Smooth muscle cell (in vitro differentiated cells): ENCODE results near the gene PACSIN1. TPM values are rescaled to one million over a fixed set of nuclear protein-coding genes. Genes with fewer than 3 reads are reported as not detected.

ENCODE experiments used
- DNase-seq: peaks from one replicate; lab custom pipeline; 2025; ENCODE audit not compliant: unreplicated experiment; lab: John Stamatoyannopoulos, UW
- H2AFZ ChIP-seq: fragments of 200-600 bp; sonication (generic); 2 replicates; pipeline ENCODE4 v1.6.0; 2016; ENCODE audit warnings: antibody characterized with exemption, low read depth, mild to moderate bottlenecking
- H3F3A ChIP-seq: fragments of 200-600 bp; sonication (generic); 2 replicates; pipeline ENCODE4 v1.6.0; 2017; ENCODE audit warnings: antibody characterized with exemption, low read depth
- H3K27ac ChIP-seq: fragments of 200-600 bp; sonication (generic); 2 replicates; pipeline ENCODE4 v1.5.1; 2016; ENCODE audit warnings: low read depth, mild to moderate bottlenecking
- H3K27me3 ChIP-seq: fragments of 200-600 bp; sonication (generic); 2 replicates; pipeline ENCODE4 v1.6.1; 2016; ENCODE audit warnings: low read depth, mild to moderate bottlenecking
- H3K36me3 ChIP-seq: fragments of 200-600 bp; sonication (generic); 2 replicates; pipeline ENCODE4 v1.5.1; 2016; ENCODE audit warnings: low read depth
- H3K4me1 ChIP-seq: fragments of 200-600 bp; sonication (generic); 2 replicates; pipeline ENCODE4 v1.5.1; 2016; ENCODE audit warnings: low read depth
- H3K4me2 ChIP-seq: fragments of 200-600 bp; sonication (generic); 2 replicates; pipeline ENCODE4 v1.6.0; 2016; ENCODE audit warnings: mild to moderate bottlenecking
- H3K4me3 ChIP-seq: fragments of 200-600 bp; sonication (generic); 2 replicates; pipeline ENCODE4 v1.5.1; 2016; ENCODE audit warnings: mild to moderate bottlenecking
- H3K79me2 ChIP-seq: fragments of 200-600 bp; sonication (generic); 2 replicates; pipeline ENCODE4 v1.6.0; 2016; ENCODE audit warnings: low read depth, mild to moderate bottlenecking
- H3K9ac ChIP-seq: fragments of 200-600 bp; sonication (generic); 2 replicates; pipeline ENCODE4 v1.6.0; 2016; ENCODE audit warnings: low read depth
- H3K9me3 ChIP-seq: fragments of 200-600 bp; sonication (generic); replicated peaks from 2 replicates; pipeline ENCODE4 v1.5.1; 2016; ENCODE audit warnings: low read depth
- H4K20me1 ChIP-seq: fragments of 200-600 bp; sonication (generic); 2 replicates; pipeline ENCODE4 v1.6.0; 2016; ENCODE audit warnings: low read depth
- WGBS: methylation state at CpG from one replicate; pipeline ENCODE4 v1.1.7; 2016; ENCODE audit warnings: low lambda C conversion rate; 5-methylcytosine and 5-hydroxymethylcytosine counted together
- polyA plus RNA-seq: library from polyadenylated mRNA; unstranded; fragments of >200 nt; fragmentation: Nextera tagmentation; extraction: Ambion mirVana; gene quantifications from 2 replicates; pipeline ENCODE4 v1.2.1, GENCODE V29; 2016
- total RNA-seq: library from RNA; depleted of rRNA; stranded (reverse); fragments of >200 nt; gene quantifications from 2 replicates; pipeline ENCODE4 v1.2.3, GENCODE V29; 2014
- TF ChIP-seq, protein P1 (sequence below): fragments of 200-600 bp; sonication (generic); IDR thresholded peaks from 2 replicates; pipeline ENCODE4 v1.5.1; 2017; ENCODE audit warnings: borderline replicate concordance, mild to moderate bottlenecking, antibody characterized with exemption; ENCODE audit not compliant: insufficient read depth, poor library complexity, severe bottlenecking

Gene PACSIN1
- total and polyA plus RNA-seq, 2 experiments from 2014 or later = not detected

DNA sequence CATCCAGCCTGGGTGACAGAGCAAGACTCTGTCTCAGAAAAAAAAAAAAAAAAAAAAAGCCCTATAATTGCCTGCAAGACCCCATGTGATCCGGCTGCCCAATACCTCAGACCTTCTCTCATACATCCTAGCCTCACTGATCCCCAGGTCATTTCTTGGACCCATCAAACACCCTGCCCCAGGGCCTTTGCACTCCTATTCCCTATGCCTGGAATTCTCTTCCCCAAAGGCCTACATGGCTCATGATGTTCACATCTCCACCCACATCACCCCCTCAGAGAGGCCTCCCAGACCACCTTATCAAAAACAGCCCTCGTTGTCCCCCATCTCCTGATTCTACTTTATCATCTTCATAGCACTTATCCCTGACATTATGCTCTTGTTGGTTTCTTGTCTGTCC is 8.9 kb downstream of the PACSIN1 start:
- H4K20me1 ChIP-seq = no peaks in the 10 kb centered on the region
- TF ChIP-seq, protein P1, sequence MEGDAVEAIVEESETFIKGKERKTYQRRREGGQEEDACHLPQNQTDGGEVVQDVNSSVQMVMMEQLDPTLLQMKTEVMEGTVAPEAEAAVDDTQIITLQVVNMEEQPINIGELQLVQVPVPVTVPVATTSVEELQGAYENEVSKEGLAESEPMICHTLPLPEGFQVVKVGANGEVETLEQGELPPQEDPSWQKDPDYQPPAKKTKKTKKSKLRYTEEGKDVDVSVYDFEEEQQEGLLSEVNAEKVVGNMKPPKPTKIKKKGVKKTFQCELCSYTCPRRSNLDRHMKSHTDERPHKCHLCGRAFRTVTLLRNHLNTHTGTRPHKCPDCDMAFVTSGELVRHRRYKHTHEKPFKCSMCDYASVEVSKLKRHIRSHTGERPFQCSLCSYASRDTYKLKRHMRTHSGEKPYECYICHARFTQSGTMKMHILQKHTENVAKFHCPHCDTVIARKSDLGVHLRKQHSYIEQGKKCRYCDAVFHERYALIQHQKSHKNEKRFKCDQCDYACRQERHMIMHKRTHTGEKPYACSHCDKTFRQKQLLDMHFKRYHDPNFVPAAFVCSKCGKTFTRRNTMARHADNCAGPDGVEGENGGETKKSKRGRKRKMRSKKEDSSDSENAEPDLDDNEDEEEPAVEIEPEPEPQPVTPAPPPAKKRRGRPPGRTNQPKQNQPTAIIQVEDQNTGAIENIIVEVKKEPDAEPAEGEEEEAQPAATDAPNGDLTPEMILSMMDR = no peak
- H3K4me3 ChIP-seq = no peak overlapping the region
- H3K9ac ChIP-seq = no peak overlapping the region
- no peak overlapping the region for H2AFZ ChIP-seq
- H3K4me2 ChIP-seq = peak overlapping the region; percentile 36
- H3K9me3 ChIP-seq = no peaks in the 10 kb centered on the region
- no peak for DNase-seq
- H3K4me1 ChIP-seq = no peaks in the 10 kb centered on the region
- H3K27ac ChIP-seq = no peak overlapping the region
- no peaks in the 10 kb centered on the region for H3K27me3 ChIP-seq
- no peaks in the 10 kb centered on the region for H3K36me3 ChIP-seq
- WGBS = 97% methylated on average over 2 of the region's 2 CpGs
- no peaks in the 10 kb centered on the region for H3K79me2 ChIP-seq
- H3F3A ChIP-seq = no peaks in the 10 kb centered on the region

DNA sequence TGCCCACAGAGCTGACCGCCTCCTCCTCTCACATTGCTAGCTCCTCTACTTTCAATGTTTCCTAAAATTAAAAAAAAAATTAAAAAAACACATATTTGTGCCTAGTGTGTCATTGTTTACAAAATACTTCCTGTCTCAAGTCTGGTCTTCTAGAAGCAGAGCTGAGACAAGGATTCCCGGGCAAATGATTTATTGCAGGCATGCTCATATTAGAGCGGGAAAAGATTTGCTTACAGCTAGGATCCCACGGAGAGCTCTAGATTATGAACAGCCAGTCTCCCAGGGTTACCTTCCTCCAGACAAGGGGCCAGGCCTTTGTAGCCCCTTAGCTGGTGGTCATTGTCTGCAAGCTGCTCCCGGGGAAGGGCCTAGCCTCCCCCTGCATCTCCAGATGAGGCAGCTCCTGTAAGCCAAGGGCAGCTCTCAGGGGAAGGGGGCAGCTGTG is 9.4 kb downstream of the PACSIN1 start:
- Histone ChIP-seq H3K27me3 (no peaks in the 10 kb centered on the region), H3K9me3 (no peaks in the 10 kb centered on the region), H2AFZ (no peak overlapping the region), H3K36me3 (no peaks in the 10 kb centered on the region), H3K4me2 (peak overlapping the region; percentile 36), H3F3A (no peaks in the 10 kb centered on the region), H3K79me2 (no peaks in the 10 kb centered on the region), H4K20me1 (no peaks in the 10 kb centered on the region), H3K9ac (no peak overlapping the region), H3K27ac (no peak overlapping the region), H3K4me3 (no peak overlapping the region), H3K4me1 (no peaks in the 10 kb centered on the region)
- no peak for DNase-seq
- TF ChIP-seq, protein P1 = no peak
- WGBS = 31% methylated on average over 5 of the region's 5 CpGs

DNA sequence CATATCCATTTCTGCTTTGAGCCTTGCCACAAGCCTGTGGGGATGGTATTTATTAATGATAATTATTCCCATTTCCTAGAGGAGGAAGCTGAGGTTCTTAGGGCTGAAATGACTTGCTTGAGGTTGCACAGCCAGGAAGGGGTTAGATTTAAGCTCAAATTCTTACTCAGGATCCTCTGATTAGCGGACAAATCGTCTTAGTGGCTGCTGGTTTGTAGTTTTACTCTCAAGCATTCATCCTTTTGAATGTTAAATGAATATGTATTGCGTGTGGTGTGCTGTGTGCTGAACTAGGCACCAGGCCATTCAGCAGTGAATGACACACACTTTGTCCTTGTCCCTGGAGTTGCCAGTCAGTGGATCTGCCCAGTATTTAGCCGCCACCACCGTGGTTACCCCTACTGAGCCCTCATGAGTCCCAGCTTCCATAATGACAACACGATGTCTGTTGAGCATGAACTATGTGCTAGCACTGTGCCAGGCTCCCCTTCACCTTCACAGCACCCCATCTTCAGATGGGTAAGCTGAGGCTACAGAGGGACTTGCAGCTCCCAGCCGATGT is 10.0 kb downstream of the PACSIN1 start:
- Histone ChIP-seq H3K27ac (no peak overlapping the region), H3K27me3 (no peaks in the 10 kb centered on the region), H3K36me3 (no peaks in the 10 kb centered on the region), H3F3A (no peaks in the 10 kb centered on the region), H2AFZ (no peak overlapping the region), H4K20me1 (no peaks in the 10 kb centered on the region), H3K9ac (no peak overlapping the region), H3K4me1 (no peaks in the 10 kb centered on the region), H3K79me2 (no peaks in the 10 kb centered on the region), H3K4me3 (no peak overlapping the region), H3K4me2 (no peak overlapping the region), H3K9me3 (no peaks in the 10 kb centered on the region)
- no peak for DNase-seq
- TF ChIP-seq, protein P1 = no peak
- 77% methylated on average over 7 of the region's 7 CpGs for WGBS

DNA sequence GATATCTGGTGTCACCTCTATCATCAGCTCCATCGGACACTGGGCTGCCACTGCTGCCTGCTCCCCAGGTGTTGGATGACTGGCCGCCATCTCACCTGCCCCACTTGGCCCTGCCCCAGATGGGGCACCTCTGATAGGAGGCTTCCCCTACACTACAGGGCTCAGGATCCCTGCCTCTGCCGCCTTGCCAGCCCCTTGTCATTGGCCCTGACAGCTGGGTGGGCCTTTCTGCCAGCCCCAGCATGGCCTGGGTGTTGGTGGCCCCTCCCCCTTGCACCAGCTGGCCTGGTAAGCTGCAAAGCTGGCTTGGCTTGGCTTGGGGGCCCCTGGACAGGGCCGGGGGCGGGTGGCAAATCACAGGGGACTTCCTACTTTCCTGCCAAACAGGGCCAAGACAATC is 10.6 kb downstream of the PACSIN1 start:
- TF ChIP-seq, protein P1 = no peak
- Histone ChIP-seq H3K79me2 (no peaks in the 10 kb centered on the region), H3K27me3 (no peaks in the 10 kb centered on the region), H3K9ac (no peak overlapping the region), H3F3A (no peaks in the 10 kb centered on the region), H3K4me1 (no peaks in the 10 kb centered on the region), H3K9me3 (no peaks in the 10 kb centered on the region), H4K20me1 (no peaks in the 10 kb centered on the region), H3K27ac (no peak overlapping the region), H3K4me3 (no peak overlapping the region), H3K36me3 (no peaks in the 10 kb centered on the region), H3K4me2 (no peak overlapping the region), H2AFZ (no peak overlapping the region)
- 85% methylated on average over 5 of the region's 5 CpGs for WGBS
- no peak for DNase-seq
